Gastroesophageal sphincter (tissue), 3 donors: Measurements from ENCODE around the gene ALDH1L1.

Source experiments
- EP300 ChIP-seq: sonication (generic); formaldehyde crosslinking; IDR thresholded peaks from one replicate; pipeline ENCODE4 v1.6.1; 2017; ENCODE audit warnings: antibody characterized with exemption, mild to moderate bottlenecking
- POLR2A ChIP-seq, 2 donors: fragments of 450-650 bp; IDR thresholded peaks; one replicate each; pipeline ENCODE4 v1.6.1; 2017; ENCODE audit warnings: antibody characterized with exemption in 2 of 2, mild to moderate bottlenecking in 2 of 2, moderate library complexity in 1 of 2
- TF ChIP-seq, protein P1 (sequence below), 4 experiments: fragments of 200-600 bp in 2 of 4; fragments of 450-650 bp in 2 of 4; sonication (generic) in 1 of 4; IDR thresholded peaks; one replicate each; pipeline ENCODE4 v1.5.1; 2017 to 2019; ENCODE audit warnings: antibody characterized with exemption in 4 of 4, mild to moderate bottlenecking in 2 of 4, moderate library complexity in 2 of 4

DNA sequence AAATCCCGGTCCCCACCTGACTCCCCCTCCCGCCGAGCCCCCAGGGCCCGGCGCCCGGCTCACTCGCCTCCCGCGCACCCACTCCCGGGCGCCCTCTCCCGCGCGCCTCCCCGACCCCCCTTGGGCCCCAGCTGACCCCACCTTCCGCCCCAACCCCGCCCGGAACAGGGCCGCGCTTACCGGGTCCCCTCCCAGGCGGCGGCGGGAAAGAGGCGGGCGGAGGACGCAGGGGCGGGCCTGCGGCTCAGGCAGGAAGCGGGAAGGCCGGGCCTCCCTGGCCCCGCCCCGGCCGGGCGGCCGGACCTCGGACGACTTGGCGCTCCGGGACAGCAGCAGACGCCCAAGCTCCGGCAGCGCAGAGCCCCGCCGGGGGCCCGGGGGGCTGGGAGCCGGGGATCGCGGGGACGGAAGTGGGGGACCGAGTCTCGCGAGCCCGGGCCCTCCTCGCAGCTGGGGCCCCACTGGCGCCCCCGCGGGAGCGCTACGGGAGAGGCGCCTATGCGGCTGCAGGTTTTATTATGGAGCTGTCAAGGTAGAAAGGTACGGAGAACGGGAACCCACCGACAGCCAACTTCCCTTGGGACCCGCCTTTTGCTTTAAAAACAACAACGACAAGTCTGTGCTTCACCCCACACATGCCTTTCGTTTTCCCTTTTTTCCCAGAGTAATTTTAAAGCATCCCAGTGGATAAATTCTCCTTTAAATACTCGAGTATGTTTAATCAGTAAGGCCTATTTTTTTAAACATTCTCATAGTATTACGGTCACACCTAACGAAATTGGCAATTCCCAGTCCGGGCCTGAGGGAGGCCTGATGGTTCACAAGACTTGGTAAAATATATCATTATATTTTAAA, 96.2 kb downstream of the ALDH1L1 start, which contains the start of gene SLC41A3:
- TF ChIP-seq, protein P1, sequence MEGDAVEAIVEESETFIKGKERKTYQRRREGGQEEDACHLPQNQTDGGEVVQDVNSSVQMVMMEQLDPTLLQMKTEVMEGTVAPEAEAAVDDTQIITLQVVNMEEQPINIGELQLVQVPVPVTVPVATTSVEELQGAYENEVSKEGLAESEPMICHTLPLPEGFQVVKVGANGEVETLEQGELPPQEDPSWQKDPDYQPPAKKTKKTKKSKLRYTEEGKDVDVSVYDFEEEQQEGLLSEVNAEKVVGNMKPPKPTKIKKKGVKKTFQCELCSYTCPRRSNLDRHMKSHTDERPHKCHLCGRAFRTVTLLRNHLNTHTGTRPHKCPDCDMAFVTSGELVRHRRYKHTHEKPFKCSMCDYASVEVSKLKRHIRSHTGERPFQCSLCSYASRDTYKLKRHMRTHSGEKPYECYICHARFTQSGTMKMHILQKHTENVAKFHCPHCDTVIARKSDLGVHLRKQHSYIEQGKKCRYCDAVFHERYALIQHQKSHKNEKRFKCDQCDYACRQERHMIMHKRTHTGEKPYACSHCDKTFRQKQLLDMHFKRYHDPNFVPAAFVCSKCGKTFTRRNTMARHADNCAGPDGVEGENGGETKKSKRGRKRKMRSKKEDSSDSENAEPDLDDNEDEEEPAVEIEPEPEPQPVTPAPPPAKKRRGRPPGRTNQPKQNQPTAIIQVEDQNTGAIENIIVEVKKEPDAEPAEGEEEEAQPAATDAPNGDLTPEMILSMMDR (IDR thresholded peaks at IDR 0.05) = peak; percentile 21 to 50 (median 41)
- TF ChIP-seq EP300 (no peak), POLR2A (IDR thresholded peaks at IDR 0.05) (peak; percentile 65 to 73)
